CD14-positive monocyte (primary cell): ENCODE results near the gene CGRRF1. TPM values are rescaled to one million over a fixed set of nuclear protein-coding genes. Genes with fewer than 3 reads are reported as not detected.

ENCODE experiments used
- DNase-seq, 3 donors: peaks; one replicate each; pipeline ENCODE4 v3.0.0-alpha.2; 2011 to 2022
- H2AFZ ChIP-seq: 2 replicates; pipeline ENCODE4 v1.6.0; 2012; ENCODE audit warnings: mild to moderate bottlenecking, low read depth, low read length, inconsistent platforms; ENCODE audit not compliant: insufficient read depth, poor library complexity, severe bottlenecking
- H3K27ac ChIP-seq, 2 donors: 1 replicate in 1 of 2; 2 replicates in 1 of 2; pipeline ENCODE4 v1.5.1; 2012 to 2013; ENCODE audit warnings: low read length in 2 of 2, control low read depth in 1 of 2, inconsistent platforms in 1 of 2, low read depth in 1 of 2, mild to moderate bottlenecking in 1 of 2
- H3K27me3 ChIP-seq, 2 donors: one replicate each; pipeline versions ENCODE4 v1.6.0 to v1.6.1; 2011 to 2013; ENCODE audit warnings: low read length in 2 of 2; ENCODE audit not compliant: control insufficient read depth in 2 of 2, insufficient read depth in 2 of 2
- H3K36me3 ChIP-seq, 2 donors: replicated peaks in 1 of 2; 1 replicate in 1 of 2; 2 replicates in 1 of 2; pipeline versions ENCODE4 v1.5.1 to v1.6.1; 2012 to 2013; ENCODE audit warnings: low read length in 2 of 2, control low read depth in 1 of 2, inconsistent platforms in 1 of 2, mild to moderate bottlenecking in 1 of 2; ENCODE audit not compliant: insufficient read depth in 2 of 2, control insufficient read depth in 1 of 2
- H3K4me1 ChIP-seq, 2 donors: 1 replicate in 1 of 2; 2 replicates in 1 of 2; pipeline versions ENCODE4 v1.5.1 to v1.6.1; 2012 to 2013; ENCODE audit warnings: low read length in 2 of 2, control low read depth in 1 of 2, inconsistent platforms in 1 of 2, mild to moderate bottlenecking in 1 of 2, moderate library complexity in 1 of 2; ENCODE audit not compliant: insufficient read depth in 2 of 2, control insufficient read depth in 1 of 2
- H3K4me2 ChIP-seq: replicated peaks from 2 replicates; pipeline ENCODE3; 2012; ENCODE audit warnings: low read length, moderate library complexity, mild to moderate bottlenecking; ENCODE audit not compliant: poor library complexity, severe bottlenecking; ENCODE audit errors: extremely low read depth
- H3K4me3 ChIP-seq, 3 experiments: fragments of 200-600 bp in 1 of 3; sonication (generic) in 1 of 3; replicated peaks in 1 of 3; 1 replicate in 2 of 3; 2 replicates in 1 of 3; pipeline ENCODE4 v1.5.1; 2011 to 2013; ENCODE audit warnings: low read length in 3 of 3, mild to moderate bottlenecking in 3 of 3, control low read depth in 2 of 3, low read depth in 2 of 3, inconsistent platforms in 1 of 3, moderate library complexity in 1 of 3
- H3K79me2 ChIP-seq: 2 replicates; pipeline ENCODE4 v1.6.0; 2012; ENCODE audit warnings: mild to moderate bottlenecking, control low read depth, inconsistent platforms, low read length, moderate library complexity; ENCODE audit not compliant: insufficient read depth
- H3K9ac ChIP-seq: 2 replicates; pipeline ENCODE4 v1.6.0; 2017; ENCODE audit warnings: low read length, mild to moderate bottlenecking; ENCODE audit not compliant: insufficient read depth, poor library complexity, severe bottlenecking
- H3K9me3 ChIP-seq, 2 donors: replicated peaks in 1 of 2; 1 replicate in 1 of 2; 2 replicates in 1 of 2; pipeline versions ENCODE4 v1.5.1 to v1.6.1; 2012 to 2013; ENCODE audit warnings: low read length in 2 of 2, control low read depth in 1 of 2; ENCODE audit not compliant: control insufficient read depth in 1 of 2, insufficient read depth in 1 of 2
- H4K20me1 ChIP-seq: 2 replicates; pipeline ENCODE4 v1.6.0; 2012; ENCODE audit warnings: mild to moderate bottlenecking, low read length, control low read depth, moderate library complexity; ENCODE audit not compliant: insufficient read depth
- H3K27ac Mint-ChIP-seq, 7 donors: one replicate each; pipeline ENCODE4 v1.8.0; 2020; ENCODE audit warnings: mild to moderate bottlenecking in 7 of 7, mixed read lengths in 7 of 7, moderate library complexity in 6 of 7, inconsistent platforms in 2 of 7
- H3K27me3 Mint-ChIP-seq, 3 donors: one replicate each; pipeline ENCODE4 v1.8.0; 2021 to 2022; ENCODE audit warnings: low read depth in 3 of 3, mild to moderate bottlenecking in 3 of 3, mixed read lengths in 3 of 3, moderate library complexity in 3 of 3, inconsistent platforms in 1 of 3
- H3K36me3 Mint-ChIP-seq, 2 donors: one replicate each; pipeline ENCODE4 v1.8.0; 2020; ENCODE audit warnings: mixed read lengths in 2 of 2, inconsistent platforms in 1 of 2, mild to moderate bottlenecking in 1 of 2
- H3K4me1 Mint-ChIP-seq: one replicate; pipeline ENCODE4 v1.8.0; 2020; ENCODE audit warnings: mild to moderate bottlenecking, mixed read lengths
- H3K4me3 Mint-ChIP-seq, 2 donors: one replicate each; pipeline ENCODE4 v1.8.0; 2020; ENCODE audit warnings: mild to moderate bottlenecking in 2 of 2, mixed read lengths in 2 of 2, moderate library complexity in 1 of 2
- H3K9me3 Mint-ChIP-seq, 7 donors: one replicate each; pipeline ENCODE4 v1.8.0; 2020 to 2022; ENCODE audit warnings: mixed read lengths in 7 of 7, mild to moderate bottlenecking in 6 of 7, moderate library complexity in 6 of 7, inconsistent platforms in 2 of 7
- CTCF ChIP-seq: fragments of 200-600 bp; IDR thresholded peaks from one replicate; pipeline ENCODE4 v1.8.0; 2022; ENCODE audit warnings: antibody characterized with exemption, mild to moderate bottlenecking
- WGBS: methylation state at CpG from one replicate; pipeline ENCODE4 v1.1.5; 2013; ENCODE audit warnings: missing lambda C conversion rate; ENCODE audit not compliant: insufficient coverage; 5-methylcytosine and 5-hydroxymethylcytosine counted together
- intact Hi-C, 2 donors: fragments of 100-400 bp; cut with micrococcal nuclease; formaldehyde crosslinking; loops; one replicate each; pipeline versions ENCODE4 v1.15.0 to v1.15.1; 2023
- polyA plus RNA-seq, 3 donors: library from polyadenylated mRNA; depleted of rRNA in 1 of 3; unstranded in 2 of 3; stranded (reverse) in 1 of 3; fragments of 300-500 nt in 2 of 3; fragments of >200 nt in 1 of 3; fragmentation: Illumina TruSeq in 2 of 3; gene quantifications; 1 replicate in 2 of 3; 2 replicates in 1 of 3; pipeline ENCODE4 v1.2.3, GENCODE V29; 2012 to 2021

CGRRF1 gene
- polyA plus RNA-seq, 3 donors = 5.8 to 19.4 (median 18.6) TPM

DNA sequence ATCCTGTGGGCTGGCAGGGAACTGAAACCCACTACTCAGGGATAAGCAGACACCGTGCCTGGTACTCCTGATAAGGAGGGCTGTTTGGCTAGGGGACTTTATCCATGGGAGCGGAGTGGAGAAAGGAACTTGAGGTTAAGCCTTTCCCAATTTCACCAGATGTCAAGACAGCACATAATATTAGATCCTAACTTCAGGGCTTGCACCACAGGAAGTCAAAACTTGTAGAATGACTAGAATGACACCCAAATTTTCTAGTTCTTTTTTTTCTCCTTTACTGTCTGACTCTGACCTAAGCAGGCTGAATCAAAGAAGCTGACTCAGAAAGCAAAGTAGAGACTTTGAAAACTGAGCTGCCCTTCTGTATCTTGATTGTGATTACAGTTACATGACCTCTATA lies 7.1 kb upstream of the CGRRF1 start:
- no peaks in the 10 kb centered on the region for H3K79me2 ChIP-seq
- H3K27ac Mint-ChIP-seq = peak overlapping the region; percentile 91 to 97 (median 96)
- no peaks in the 10 kb centered on the region for H3K27me3 ChIP-seq
- peaks cover 35% of the 10 kb centered on the region for H3K4me1 Mint-ChIP-seq
- peak overlapping the region; percentile 15 for H3K9ac ChIP-seq
- no peaks in the 10 kb centered on the region for H3K9me3 ChIP-seq
- peak overlapping the region; percentile 36 to 83 for H3K27ac ChIP-seq
- peak; percentile 63 to 89 (median 76) for DNase-seq
- no peaks in the 10 kb centered on the region for H3K36me3 Mint-ChIP-seq
- peaks cover 0 to 4% (median 1%) of the 10 kb centered on the region in 7 donors for H3K9me3 Mint-ChIP-seq
- peak overlapping the region in 1 of 3 experiments; percentile 33 for H3K4me3 ChIP-seq
- peak overlapping the region; percentile 43 to 65 for H3K4me3 Mint-ChIP-seq
- no CpG with 5 or more reads among the region's 2 CpGs for WGBS
- peaks cover 36 to 42% of the 10 kb centered on the region in 2 donors for H3K4me1 ChIP-seq
- H2AFZ ChIP-seq = no peak overlapping the region
- no peak for TF ChIP-seq CTCF
- peaks cover 0 to 8% (median 5%) of the 10 kb centered on the region in 3 donors for H3K27me3 Mint-ChIP-seq
- intact Hi-C loops = loop anchor here in 1 of 2 donors (5.0 kb wide), 1 partner anchor 60 kb away; the partner anchor contains the start of gene CNIH1
- H4K20me1 ChIP-seq = no peaks in the 10 kb centered on the region
- H3K36me3 ChIP-seq = no peaks in the 10 kb centered on the region
- H3K4me2 ChIP-seq = peak overlapping the region; percentile 57

- no peaks in the 10 kb centered on the region for H4K20me1 ChIP-seq
- TF ChIP-seq CTCF = peak; percentile 69
- H3K4me1 ChIP-seq = peaks cover 36 to 42% of the 10 kb centered on the region in 2 donors
- peak overlapping the region; percentile 57 for H2AFZ ChIP-seq
- H3K9me3 ChIP-seq = no peaks in the 10 kb centered on the region
- H3K9ac ChIP-seq = no peak overlapping the region
- H3K36me3 ChIP-seq = no peaks in the 10 kb centered on the region
- H3K27me3 ChIP-seq = no peaks in the 10 kb centered on the region
- peaks cover 0 to 11% (median 5%) of the 10 kb centered on the region in 3 donors for H3K27me3 Mint-ChIP-seq
- 100% methylated on average over 1 of the region's 3 CpGs for WGBS
- no peaks in the 10 kb centered on the region for H3K79me2 ChIP-seq
- H3K4me1 Mint-ChIP-seq = peaks cover 35% of the 10 kb centered on the region
- H3K4me3 ChIP-seq = peak overlapping the region in 1 of 3 experiments; percentile 34
- no peak overlapping the region for H3K4me3 Mint-ChIP-seq
- DNase-seq = peak; percentile 59 to 86 (median 71)
- peak overlapping the region; percentile 69 to 77 for H3K27ac ChIP-seq
- H3K9me3 Mint-ChIP-seq = peaks cover 0 to 4% (median 1%) of the 10 kb centered on the region in 7 donors
- intact Hi-C loops = loop anchor here in 1 of 2 donors (5.0 kb wide), 1 partner anchor 61 kb away; the partner anchor contains the start of gene CNIH1
- no peaks in the 10 kb centered on the region for H3K36me3 Mint-ChIP-seq
- peak overlapping the region; percentile 29 for H3K4me2 ChIP-seq
- peak overlapping the region; percentile 86 to 96 (median 92) for H3K27ac Mint-ChIP-seq
Observed at GRCh38 chr14:54503486-54503885, 6.2 kb upstream of the CGRRF1 start.
